PC-3 (cell line): ENCODE results near the gene LRFN4. TPM values are rescaled to one million over a fixed set of nuclear protein-coding genes. Genes with fewer than 3 reads are reported as not detected.
A peak's percentile ranks its signal among the peaks of the same experiment; 100 is the strongest.

Experiments used
- ATAC-seq: fragments of 200-7000 bp; cut with Tn5 transposase; 2 replicates; pipeline ENCODE4 v1.9.1; 2020; ENCODE audit warnings: mild to moderate bottlenecking, moderate library complexity
- BruUV-seq: library from RNA; stranded (reverse); fragments of 400-500 nt; replicated peaks from 2 replicates; lab custom pipeline; 2021; lab: Mats Ljungman, UMichigan
- CTCF ChIA-PET: fragments of 300-600 bp; sonication (Branson Sonifier 250); formaldehyde crosslinking; loops from one replicate; lab custom pipeline; 2022; ENCODE audit warnings: antibody characterized with exemption; lab: Charles Lee
- POLR2A ChIA-PET: fragments of 300-600 bp; sonication (Branson Sonifier 250); formaldehyde crosslinking; loops from one replicate; lab custom pipeline; 2022; ENCODE audit warnings: antibody characterized with exemption; ENCODE audit not compliant: unreplicated experiment; lab: Charles Lee
- DNase-seq: peaks from one replicate; pipeline ENCODE4 v3.0.0-alpha.2; 2015
- H2AFZ ChIP-seq: fragments of 300-600 bp; sonication (generic); 2 replicates; pipeline ENCODE4 v1.6.0; 2016; ENCODE audit warnings: antibody characterized with exemption, low read length
- H3F3A ChIP-seq: fragments of 300-600 bp; sonication (generic); one replicate; pipeline ENCODE4 v1.6.0; 2017; ENCODE audit warnings: antibody characterized with exemption, low read length, control low read depth, mild to moderate bottlenecking; ENCODE audit not compliant: unreplicated experiment
- H3K27ac ChIP-seq: fragments of 300-600 bp; sonication (generic); 2 replicates; pipeline ENCODE4 v1.5.1; 2016; ENCODE audit warnings: mild to moderate bottlenecking, low read length
- H3K27me3 ChIP-seq: fragments of 300-600 bp; sonication (generic); 2 replicates; pipeline ENCODE4 v1.6.1; 2016; ENCODE audit warnings: low read length, mixed read lengths
- H3K36me3 ChIP-seq: fragments of 300-600 bp; sonication (generic); 2 replicates; pipeline ENCODE4 v1.6.1; 2016; ENCODE audit warnings: low read depth, mixed run types, low read length, mixed read lengths
- H3K4me1 ChIP-seq: fragments of 300-600 bp; sonication (generic); 2 replicates; pipeline ENCODE4 v1.5.1; 2016; ENCODE audit warnings: low read length; ENCODE audit not compliant: insufficient read depth
- H3K4me2 ChIP-seq: fragments of 300-600 bp; sonication (generic); 2 replicates; pipeline ENCODE4 v1.6.0; 2016; ENCODE audit warnings: low read length
- H3K4me3 ChIP-seq: fragments of 300-600 bp; sonication (generic); 2 replicates; pipeline ENCODE4 v1.5.1; 2016; ENCODE audit warnings: mild to moderate bottlenecking, low read length, mixed read lengths
- H3K79me2 ChIP-seq: fragments of 300-600 bp; sonication (generic); 2 replicates; pipeline ENCODE4 v1.6.1; 2017; ENCODE audit warnings: low read length, mixed read lengths
- H3K9ac ChIP-seq: fragments of 300-600 bp; sonication (generic); 2 replicates; pipeline ENCODE4 v1.6.0; 2016; ENCODE audit warnings: mild to moderate bottlenecking, low read length
- H3K9me2 ChIP-seq: fragments of 300-600 bp; sonication (generic); replicated peaks from 2 replicates; pipeline ENCODE4 v1.6.1; 2016; ENCODE audit warnings: mixed run types, low read length, mixed read lengths
- H3K9me3 ChIP-seq: fragments of 300-600 bp; sonication (generic); 2 replicates; pipeline ENCODE4 v1.6.1; 2016; ENCODE audit warnings: low read length, mixed read lengths
- H4K20me1 ChIP-seq: fragments of 300-600 bp; sonication (generic); 2 replicates; pipeline ENCODE4 v1.6.1; 2016; ENCODE audit warnings: low read length, mixed read lengths
- CTCF ChIP-seq: fragments of 300-600 bp; sonication (generic); conservative IDR thresholded peaks from 2 replicates; pipeline ENCODE4 v1.5.1; 2017; ENCODE audit warnings: antibody characterized with exemption, low read depth, mild to moderate bottlenecking, low read length
- EZH2 ChIP-seq: fragments of 300-600 bp; sonication (generic); IDR thresholded peaks from one replicate; pipeline ENCODE4 v1.6.1; 2017; ENCODE audit warnings: antibody characterized with exemption, mild to moderate bottlenecking, low read length; ENCODE audit not compliant: unreplicated experiment
- EZH2phosphoT487 ChIP-seq: fragments of 300-600 bp; sonication (generic); IDR thresholded peaks from 2 replicates; pipeline ENCODE4 v1.6.1; 2018; ENCODE audit warnings: mild to moderate bottlenecking, antibody characterized with exemption, low read length, borderline replicate concordance
- intact Hi-C: fragments of 100-400 bp; cut with micrococcal nuclease; formaldehyde crosslinking; loops from 2 replicates; pipeline ENCODE4 v1.9.0; 2023
- total RNA-seq: library from RNA; depleted of rRNA; stranded (reverse); fragments of >200 nt; gene quantifications from 2 replicates; pipeline ENCODE4 v1.2.3, GENCODE V29; 2014

Gene LRFN4
- total RNA-seq, 1 experiment from 2014 or later: 64.4 TPM

- H3K79me2 ChIP-seq: no peaks in the 10 kb centered on the region
- H3K4me3 ChIP-seq: no peak overlapping the region
- H3K27me3 ChIP-seq: no peaks in the 10 kb centered on the region
- H3K9me3 ChIP-seq: no peaks in the 10 kb centered on the region
- no TSS peak for BruUV-seq
- ChIA-PET CTCF (no interaction called here), POLR2A (no interaction called here)
- H3K27ac ChIP-seq: no peak overlapping the region
- no peak for ATAC-seq
- DNase-seq: no peak
- H4K20me1 ChIP-seq: no peaks in the 10 kb centered on the region
- no peak overlapping the region for H3K4me2 ChIP-seq
- no peak overlapping the region for H2AFZ ChIP-seq
- no peak overlapping the region for H3K9ac ChIP-seq
- TF ChIP-seq EZH2: no peak
- no peak for TF ChIP-seq EZH2phosphoT487
- no peak for TF ChIP-seq CTCF
- no peaks in the 10 kb centered on the region for H3K9me2 ChIP-seq
- intact Hi-C loops: no loop called here
- H3F3A ChIP-seq: peaks cover 7% of the 10 kb centered on the region
- no peaks in the 10 kb centered on the region for H3K36me3 ChIP-seq
- H3K4me1 ChIP-seq: peaks cover 20% of the 10 kb centered on the region
Observed at GRCh38 chr11:66810576-66811185, 46.2 kb upstream of the LRFN4 start.

GRCh38 chr11:66814678-66815077 lies 42.2 kb upstream of the LRFN4 start:
- POLR2A ChIA-PET: interaction anchor here (0.6 to 0.9 kb wide), 2 partner anchors 15 to 85 kb away, joined by 3 to 5 read pairs; no protein-coding TSS in a partner anchor
- H3K36me3 ChIP-seq: no peaks in the 10 kb centered on the region
- peak overlapping the region; percentile 87 for H3K27ac ChIP-seq
- BruUV-seq: no TSS peak
- no peaks in the 10 kb centered on the region for H3K9me2 ChIP-seq
- H3F3A ChIP-seq: peaks cover 7% of the 10 kb centered on the region
- TF ChIP-seq EZH2phosphoT487 (no peak), EZH2 (no peak), CTCF (no peak)
- H4K20me1 ChIP-seq: no peaks in the 10 kb centered on the region
- H3K27me3 ChIP-seq: no peaks in the 10 kb centered on the region
- H3K4me3 ChIP-seq: peak overlapping the region; percentile 31; the same call in 1 of the 2 replicates
- CTCF ChIA-PET: interaction anchor here (0.9 kb wide), 1 partner anchor 20 kb away, joined by 5 read pairs; no protein-coding TSS in a partner anchor
- peaks cover 35% of the 10 kb centered on the region for H3K4me1 ChIP-seq
- H3K79me2 ChIP-seq: no peaks in the 10 kb centered on the region
- DNase-seq (peak; percentile 63), ATAC-seq (peak; percentile 52)
- H3K4me2 ChIP-seq: peak overlapping the region; percentile 72
- no peaks in the 10 kb centered on the region for H3K9me3 ChIP-seq
- H3K9ac ChIP-seq: peak overlapping the region; percentile 49
- no peak overlapping the region for H2AFZ ChIP-seq
- intact Hi-C loops: loop anchor here (1.0 to 5.0 kb wide), 4 partner anchors 20 to 120 kb away; a partner anchor contains a TSS

GRCh38 chr11:66815646-66816045 lies 41.2 kb upstream of the LRFN4 start:
- Histone ChIP-seq H3K9me3 (no peaks in the 10 kb centered on the region), H3K27me3 (no peaks in the 10 kb centered on the region), H3K4me2 (peak overlapping the region; percentile 72), H3K4me3 (peak overlapping the region; percentile 40; the same call in 1 of the 2 replicates), H3F3A (peaks cover 7% of the 10 kb centered on the region), H3K79me2 (no peaks in the 10 kb centered on the region), H3K27ac (peak overlapping the region; percentile 87), H4K20me1 (no peaks in the 10 kb centered on the region), H2AFZ (peak overlapping the region; percentile 46), H3K9ac (peak overlapping the region; percentile 50), H3K36me3 (no peaks in the 10 kb centered on the region), H3K9me2 (no peaks in the 10 kb centered on the region), H3K4me1 (peaks cover 35% of the 10 kb centered on the region)
- no TSS peak for BruUV-seq
- peak; percentile 93 for DNase-seq
- POLR2A ChIA-PET: interaction anchor here (0.5 to 1.0 kb wide), 2 partner anchors 26 to 349 kb away, joined by 3 to 19 read pairs; no protein-coding TSS in a partner anchor
- TF ChIP-seq CTCF (no peak), EZH2phosphoT487 (no peak), EZH2 (no peak)
- CTCF ChIA-PET: no interaction called here
- intact Hi-C loops: loop anchor here (1.0 to 5.0 kb wide), 4 partner anchors 19 to 121 kb away; a partner anchor contains a TSS
- peak; percentile 91 for ATAC-seq
